Stimulated activated naive CD4-positive, alpha-beta T cell treated with Interleukin-2 at 50 U/mL for 16 hours (primary cell): ENCODE data around the gene GRM4.

Experiments
- DNase-seq: peaks from one replicate; lab custom pipeline; 2025; lab: John Stamatoyannopoulos, UW

Gene GRM4

DNA sequence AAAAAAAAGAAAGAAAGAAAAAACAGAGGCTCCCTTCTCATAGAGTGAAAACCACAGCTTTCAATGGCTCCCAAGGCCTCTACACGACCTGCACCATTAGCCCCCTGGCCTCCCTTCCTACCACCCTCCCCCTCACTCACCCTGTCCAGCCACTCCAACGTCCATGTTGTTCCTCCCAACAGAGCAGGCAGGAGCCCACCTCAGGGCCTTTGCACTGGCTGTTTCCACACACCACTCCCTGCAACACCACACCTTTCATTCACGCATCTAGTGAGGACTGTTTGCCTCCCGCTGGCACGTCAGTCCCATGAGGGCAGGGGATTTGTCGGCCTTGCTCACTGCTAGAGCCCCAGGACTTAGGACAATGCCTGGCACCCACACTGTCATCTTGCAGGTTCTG is 39.5 kb downstream of the GRM4 start:
- no peak for DNase-seq

DNA sequence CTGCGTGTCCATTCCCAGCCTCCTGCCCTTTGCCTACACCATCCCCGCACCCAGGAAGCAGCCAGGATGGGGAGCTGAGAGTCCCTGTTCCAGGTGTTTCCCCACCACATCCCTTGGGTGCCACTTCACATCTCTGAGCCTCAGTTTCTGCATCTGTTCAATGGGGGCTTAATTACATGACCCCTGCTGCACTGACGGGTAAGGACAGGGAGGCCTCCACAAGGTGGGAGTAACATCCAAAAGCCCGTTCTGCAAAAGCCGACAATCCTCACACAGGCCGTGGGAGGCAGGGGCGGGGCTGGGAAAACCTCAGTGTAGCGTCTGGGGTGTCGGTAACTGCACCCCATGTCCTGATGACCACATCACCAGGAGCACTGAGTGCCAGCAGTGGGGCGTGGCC is 41.3 kb downstream of the GRM4 start:
- no peak for DNase-seq

DNA sequence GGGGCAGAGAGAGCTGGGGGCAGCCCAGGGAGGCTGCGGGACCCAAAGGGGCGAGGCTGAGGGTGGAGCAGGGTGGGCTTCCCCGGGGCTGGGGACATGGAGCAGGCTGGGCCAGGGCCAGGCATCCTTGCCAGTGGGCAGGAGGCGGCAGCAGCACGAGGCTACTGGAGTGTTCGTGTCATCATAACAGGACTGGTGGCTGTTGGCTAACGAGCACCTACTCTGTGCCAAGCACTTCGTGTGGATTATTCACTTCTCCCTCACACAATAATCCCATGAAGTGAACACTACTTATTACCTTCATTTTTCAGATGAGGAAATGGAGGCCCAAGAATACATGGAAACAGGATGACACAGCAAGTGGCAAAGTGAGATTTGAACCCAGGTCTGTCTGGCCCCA is 41.7 kb downstream of the GRM4 start:
- no peak for DNase-seq

DNA sequence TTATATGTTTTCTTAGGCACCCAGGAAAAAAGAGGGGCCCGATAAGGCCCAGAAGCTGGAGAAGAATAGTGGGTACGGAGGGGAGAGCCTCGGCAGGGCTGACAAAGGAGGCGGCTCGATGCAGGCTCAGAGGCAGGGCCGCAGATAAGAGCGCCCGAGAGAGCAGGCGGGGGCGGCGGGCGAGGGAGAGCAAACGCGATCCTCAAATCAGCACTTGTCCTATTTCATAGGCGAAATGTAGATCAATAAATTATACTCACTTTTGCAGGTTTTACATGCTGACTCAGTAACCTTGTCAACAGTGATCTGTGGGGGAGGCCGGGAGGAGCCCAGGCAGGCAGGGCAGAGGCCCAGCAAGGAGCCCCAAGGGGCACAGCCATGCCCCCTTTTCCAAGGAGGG is 42.6 kb downstream of the GRM4 start:
- no peak for DNase-seq

DNA sequence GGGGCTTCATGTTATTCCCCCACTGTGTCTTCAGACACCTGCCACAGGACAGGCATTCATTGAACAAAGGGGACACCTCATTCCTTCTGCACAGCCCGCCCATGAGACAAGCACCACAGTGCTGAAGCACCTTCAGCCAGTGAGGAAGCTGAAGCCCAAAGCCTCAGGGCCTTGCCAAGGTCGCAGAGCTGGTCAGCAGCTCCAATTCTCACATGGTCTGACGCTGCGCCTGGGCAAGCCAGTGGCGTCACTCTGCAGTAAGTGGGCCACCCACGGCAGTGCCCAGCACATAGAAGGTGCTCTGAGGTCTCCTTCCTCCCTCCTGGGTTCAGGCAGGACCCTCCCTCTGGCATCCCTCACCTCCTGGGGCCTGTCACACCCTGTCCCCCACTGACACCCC is 43.2 kb downstream of the GRM4 start:
- no peak for DNase-seq

DNA sequence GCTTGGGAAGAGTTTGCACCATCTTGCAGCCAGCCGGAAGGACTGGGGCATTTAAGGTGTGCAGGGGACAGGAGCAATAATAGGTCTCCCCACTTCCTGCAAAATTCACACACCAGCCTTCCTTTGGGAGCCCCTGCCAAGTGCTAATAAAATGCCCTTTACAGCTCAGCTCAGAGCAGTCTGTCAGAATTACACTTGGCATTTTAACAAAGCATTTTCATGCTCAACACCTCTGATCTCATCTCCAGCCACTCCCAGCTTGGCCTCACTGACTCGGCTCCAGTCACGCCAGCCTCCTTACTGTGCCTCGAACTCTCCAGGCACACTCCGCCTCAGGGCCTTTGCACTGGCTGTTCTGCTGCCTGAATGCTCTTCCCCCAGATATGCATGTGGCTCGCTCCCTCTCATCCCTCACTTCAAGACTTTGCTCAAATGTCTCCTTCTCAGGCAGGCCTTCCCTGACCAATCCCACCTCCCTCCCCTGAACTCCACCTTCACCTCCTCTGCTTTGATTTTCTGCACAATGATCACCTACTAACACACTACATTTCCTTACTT is 43.7 kb downstream of the GRM4 start:
- no peak for DNase-seq

DNA sequence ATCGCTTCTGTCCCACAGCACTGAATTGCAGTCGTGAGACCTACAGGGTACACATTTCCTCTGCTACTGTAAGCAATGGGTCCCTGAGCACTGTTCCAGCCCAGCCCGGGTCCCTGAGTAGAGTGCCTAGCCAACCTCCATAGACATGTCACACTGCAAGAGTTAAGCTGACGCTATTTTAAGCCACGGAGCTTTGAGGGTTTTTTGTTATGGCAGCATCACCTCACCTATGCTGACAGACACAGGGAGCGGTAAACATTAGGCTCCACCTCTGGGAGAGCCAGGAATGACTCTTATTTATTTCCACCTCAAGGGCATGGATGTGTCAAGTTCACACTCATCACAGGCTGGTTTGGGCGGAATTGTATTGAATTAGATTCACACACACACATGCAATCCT is 45.1 kb downstream of the GRM4 start:
- DNase-seq, result no peak

DNA sequence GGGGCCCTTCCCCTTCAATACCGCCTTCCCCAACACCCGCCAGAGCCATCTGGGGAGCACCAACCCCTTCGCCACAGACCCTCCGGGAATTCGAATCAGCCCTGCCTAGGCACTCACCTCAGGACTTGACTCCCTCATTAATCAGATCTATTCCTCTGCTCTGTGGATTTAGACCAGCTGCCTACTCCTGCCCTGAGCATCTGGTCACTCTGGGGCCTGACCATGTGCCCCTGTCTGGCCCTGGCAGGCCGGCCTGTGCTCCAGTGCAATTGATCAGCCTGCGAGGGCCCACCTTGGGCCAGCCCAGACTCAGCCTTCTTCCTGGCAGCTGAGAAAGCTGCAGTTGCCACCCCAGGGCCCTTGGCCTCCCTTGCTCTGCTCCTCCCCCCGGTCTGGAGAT is 46.0 kb downstream of the GRM4 start:
- DNase-seq, result no peak

DNA sequence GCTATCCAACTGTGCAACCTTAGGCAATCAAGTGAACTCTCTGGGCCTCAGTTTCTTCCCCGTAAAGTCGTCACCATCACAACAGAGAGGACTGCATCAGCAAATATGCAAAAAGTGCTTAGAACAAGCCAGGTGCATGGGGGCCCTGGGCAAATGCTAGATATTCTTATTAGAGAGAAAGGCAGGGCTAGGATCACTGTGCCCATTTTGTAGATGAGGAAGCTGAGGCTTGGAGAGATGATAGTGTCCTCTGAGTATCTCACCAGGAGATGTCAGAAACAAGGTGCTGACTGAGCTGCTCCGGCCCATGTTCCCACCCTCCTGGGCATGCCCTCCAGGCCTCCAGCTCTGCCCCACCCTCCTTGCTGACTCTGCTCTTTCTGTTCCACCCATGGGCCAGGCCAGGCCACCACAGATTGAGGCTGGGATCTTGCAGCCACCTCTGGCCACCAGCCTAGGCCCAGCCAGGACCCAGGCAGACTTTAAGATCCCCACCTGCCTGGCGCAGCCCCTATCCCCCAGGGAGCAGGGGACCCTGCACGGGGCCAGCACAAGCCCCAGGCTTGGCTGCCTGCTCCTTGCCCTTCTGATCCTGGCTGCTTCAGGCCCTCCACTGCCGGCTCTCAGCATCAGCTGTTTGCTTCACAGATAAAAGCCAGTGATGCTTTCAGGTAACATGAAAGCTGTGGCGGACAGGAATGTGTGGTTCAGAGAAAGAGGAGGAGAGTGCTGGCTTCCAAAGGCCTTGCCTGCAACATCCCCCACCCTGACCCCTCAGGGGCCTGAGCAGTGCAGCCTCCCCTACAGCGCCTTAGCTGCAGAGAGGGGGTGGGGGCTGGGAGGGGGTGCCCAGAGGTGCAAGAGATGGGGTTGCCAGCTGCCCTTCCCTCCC is 47.6 kb downstream of the GRM4 start:
- DNase-seq, result no peak

DNA sequence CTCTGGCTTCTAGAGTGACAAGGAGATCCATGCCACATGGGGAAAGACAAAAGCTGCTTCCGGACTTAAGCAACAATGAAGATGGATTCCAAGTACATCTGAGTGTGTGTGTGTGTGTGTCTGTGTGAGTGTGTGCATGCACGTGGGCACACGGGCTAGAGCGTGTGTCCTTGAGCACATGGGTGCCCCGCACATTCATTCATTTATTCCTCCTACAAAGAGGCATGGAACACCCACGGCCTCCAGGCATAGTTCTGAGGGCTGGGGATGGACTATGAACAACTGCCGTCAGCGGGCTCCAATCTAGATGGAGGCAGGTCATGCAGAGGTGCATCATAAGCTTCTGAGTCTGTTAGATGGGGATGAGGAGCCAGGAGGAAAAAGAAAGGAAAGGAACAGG is 49.1 kb downstream of the GRM4 start:
- DNase-seq, result no peak

DNA sequence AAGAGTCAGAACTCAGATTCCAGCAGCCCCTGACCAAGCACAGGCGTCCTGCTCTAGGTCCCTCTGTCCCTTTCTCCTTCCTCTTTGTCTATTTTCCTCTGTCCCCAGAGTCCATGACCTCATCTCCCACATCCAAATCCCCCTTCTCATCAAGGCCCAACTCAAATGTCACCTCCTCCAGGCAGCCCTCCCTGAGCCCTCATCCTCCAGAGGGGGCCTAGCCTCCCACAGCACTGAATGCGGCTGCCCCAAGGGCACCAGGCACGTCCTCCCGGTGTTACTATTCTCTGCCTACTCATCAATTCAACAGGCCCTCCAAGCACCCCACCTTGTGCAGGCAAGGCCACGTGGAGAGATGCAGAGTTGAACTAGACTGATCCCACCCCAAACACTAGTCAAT is 49.7 kb downstream of the GRM4 start:
- no peak for DNase-seq

DNA sequence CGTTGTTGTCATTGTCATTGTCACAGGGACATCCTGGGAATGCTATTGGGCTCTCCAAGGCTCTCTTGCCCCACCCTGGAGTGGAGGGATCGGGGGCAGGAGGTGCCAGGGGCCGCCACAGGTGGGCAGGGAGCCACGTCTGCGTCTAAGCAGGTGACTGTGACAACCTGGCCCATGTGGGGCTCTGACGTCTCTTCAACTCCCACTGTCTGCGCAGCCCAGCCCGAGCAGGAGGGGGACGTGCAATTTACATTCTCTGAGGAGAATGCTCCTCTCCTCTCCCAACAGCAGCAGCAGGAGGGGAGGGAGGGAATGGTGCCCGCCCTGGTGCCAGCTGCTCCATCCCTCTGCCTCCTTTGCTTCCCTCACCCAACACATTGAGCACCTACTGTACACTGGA is 50.1 kb downstream of the GRM4 start:
- DNase-seq, result no peak

DNA sequence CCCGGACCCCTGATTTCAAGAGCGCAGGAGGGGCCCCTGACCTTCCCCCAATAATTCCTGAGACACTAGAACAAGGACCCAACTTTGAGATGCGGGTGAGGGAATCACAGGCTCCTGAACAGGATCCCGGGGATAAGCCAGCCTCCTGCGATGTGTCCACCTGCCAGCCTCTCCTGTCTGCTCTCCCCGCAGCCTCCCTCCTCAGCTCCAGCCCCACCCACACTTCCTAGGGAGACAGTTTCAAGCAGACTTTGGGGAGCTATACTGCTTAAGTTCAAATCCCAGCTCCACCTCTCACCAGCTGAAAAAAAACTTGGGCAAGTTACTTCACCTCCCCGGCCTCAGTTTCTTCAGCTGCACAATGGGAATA is 50.8 kb downstream of the GRM4 start:
- DNase-seq, result no peak

DNA sequence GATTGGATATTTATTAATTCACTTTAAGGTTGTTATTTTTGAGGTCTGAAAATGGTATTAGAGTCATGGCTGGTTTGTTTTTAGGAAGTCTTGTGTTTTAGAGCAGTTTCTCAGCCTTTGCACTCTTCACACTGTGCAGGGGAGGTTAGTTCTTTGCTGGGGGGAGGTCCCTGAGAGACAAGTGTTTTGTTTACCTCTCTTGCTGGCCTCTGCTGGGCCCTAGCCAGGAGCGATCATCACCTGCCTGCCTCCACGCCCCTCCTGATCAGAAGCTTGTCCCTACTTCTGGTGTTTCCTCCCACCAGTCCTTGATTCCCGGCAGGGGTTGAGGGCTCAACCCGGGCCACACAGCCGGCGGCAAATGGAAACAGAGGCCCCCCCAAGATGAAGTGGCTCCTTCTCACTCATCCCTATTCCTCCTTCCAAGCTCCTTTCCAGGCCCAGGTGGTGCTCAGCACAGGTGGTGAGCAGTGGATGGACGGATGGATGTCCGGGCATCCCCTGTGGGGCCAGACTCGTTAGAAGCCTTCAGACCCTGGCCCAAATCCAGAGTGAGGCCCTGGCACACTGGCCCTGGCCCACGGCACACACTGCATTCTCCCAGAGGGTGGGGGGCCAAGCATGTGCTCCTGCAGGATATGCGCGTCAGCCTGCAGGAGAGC is 51.3 kb downstream of the GRM4 start:
- no peak for DNase-seq

DNA sequence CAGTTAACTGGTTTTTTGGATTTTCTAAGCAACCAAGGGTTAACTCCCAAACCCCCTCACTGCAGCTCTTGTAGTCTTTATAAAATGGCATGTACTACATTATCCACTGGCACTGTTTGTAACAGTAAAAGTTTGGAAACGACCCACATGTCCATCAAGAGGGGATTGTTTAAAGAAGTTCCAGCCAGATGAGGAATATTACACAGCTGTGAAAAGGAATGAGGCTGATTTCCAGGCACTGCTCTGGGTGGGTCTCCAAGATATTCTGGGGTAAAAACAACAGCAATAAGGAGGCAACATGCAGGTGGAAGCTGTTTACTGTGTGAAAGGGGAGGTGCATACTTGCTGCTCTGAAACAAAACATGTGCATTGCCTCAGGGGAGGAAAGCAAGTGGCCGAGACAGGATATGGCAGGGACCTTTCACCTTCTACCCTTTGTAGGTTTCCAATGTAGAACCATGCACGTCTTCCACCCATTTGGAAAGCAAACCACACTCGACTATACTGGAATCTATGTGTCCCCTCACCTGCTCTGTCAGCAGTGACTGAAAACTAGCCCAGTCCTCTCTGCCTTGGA is 51.9 kb downstream of the GRM4 start:
- no peak for DNase-seq

DNA sequence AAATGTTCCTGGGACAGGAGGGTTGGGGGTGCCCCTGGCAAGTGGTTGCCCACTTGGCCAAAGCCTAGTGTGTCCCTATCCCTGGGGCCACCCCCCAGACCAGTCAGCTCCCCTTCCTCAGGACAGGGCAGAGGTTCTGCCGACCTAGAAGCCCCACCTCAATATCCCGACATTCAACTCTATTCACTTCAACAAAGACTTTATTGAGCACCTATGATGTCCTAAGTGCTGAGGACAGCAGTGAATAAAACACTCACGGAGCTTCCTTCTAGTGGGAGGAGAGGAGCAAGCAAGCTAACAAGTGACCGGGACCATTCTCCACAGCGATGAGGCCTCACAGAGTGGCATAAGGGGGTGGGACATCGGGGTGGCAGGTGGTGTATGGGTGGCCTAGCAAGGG is 52.7 kb downstream of the GRM4 start:
- DNase-seq, result no peak

DNA sequence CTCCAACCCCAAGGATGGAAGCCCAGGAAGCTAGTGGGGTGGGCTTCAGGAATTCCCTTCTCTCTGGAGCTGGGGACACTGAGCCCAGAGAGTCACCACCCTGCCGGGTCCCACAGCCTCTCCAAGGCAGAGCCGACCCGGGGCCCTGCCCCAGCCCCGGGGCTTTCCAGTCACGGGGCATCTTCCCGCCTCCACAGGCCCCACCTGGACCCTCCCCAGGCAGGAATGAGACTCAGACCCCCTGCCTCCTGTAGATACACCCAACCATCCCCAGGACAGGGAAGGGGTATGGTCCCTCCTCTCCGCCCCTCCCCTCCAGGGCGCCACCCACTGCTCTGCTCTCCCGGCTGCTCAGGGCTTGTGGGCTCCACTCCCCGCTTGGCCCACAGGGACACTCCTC is 53.3 kb downstream of the GRM4 start:
- no peak for DNase-seq

DNA sequence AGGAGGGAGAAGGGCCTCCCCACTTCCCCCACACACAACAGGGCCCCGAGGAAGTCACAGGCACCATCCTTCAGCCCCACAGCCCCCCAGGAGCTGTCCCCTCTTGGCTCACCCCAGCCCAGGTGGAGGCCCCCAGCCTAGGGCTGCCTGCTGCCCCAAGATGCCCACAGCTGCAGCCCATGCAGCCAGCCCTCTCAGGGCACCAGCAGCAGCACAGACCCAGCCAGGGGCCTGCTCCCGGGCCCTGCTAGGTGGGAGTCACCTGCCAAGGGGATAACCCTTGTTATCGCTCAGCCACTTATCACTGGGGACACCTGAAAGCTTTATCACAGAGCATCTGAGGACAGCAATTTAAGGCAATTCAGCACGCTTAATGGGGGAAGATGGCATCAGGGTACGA is 55.0 kb downstream of the GRM4 start:
- DNase-seq, result no peak

DNA sequence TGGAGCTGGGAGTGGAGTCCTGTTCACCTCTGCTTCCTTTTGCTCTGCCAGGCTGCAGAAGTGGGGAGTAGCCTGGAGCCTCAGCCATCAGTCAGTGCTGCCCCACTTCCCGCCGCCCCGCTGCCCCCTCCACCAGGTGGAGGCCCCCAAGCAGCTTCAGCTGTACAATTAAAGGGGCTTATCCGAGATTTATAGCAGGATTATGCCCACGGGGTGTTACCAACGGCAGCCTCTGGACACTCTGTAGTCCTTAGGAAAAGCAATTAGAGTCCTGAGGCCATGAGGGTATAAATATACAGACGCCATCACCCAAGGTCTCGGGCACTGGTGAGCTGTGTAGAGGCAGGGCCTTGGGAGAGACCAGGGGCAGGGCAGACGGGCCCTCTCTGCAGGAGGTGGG is 55.4 kb downstream of the GRM4 start:
- DNase-seq, result no peak

DNA sequence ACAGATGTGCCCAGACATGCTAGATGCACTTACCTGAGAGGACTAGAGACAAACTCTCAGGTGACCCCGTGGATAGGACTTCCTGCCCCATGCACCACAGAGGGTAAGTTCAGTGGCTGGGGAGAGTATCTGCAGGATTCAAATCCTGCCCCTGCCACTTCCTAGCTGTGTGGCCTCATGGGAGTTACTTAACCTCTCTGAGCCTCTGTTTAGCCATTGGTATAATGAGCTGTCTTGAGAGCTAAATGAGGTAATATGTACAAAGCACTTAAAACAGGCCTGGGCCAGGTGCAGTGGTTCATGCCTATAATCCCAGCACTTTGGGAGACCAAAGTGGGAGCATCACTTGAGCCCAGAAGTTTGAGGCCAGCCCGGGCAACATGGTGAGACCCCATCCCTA is 59.3 kb downstream of the GRM4 start:
- DNase-seq, result no peak

DNA sequence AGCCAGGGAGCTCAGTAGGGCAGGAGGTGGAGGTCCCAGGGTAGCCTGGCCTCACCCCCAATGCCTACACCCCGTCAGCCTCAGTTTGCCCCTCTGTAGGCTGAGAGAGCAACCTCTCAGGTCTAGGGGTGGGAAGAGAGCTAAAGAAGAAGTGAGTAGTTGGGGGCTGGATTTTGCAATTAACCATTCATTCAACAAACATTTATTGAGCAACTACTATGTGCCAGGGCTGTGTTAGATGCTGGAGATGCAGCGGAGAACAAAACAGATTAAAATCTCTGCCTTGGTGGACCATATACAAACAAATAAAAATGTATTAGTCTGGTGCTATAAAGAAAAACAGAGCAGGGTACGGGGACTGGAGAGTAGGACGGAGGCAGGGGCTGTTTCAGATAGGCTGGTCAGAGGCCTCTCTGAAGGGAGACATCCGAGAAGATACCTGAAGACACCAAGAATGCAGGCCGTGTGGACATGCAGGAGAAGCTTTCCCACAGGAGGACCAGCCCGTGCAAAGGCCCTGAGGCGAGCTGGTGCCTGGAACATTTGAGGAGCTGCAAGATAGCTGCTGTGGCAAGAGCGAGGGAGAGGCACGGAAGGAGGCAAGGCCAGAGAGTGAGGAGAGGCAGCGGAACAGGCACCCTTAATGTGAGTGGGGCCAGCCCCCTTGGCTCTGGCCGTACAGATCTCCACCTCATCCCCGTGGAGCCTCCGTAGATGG is 60.3 kb downstream of the GRM4 start:
- no peak for DNase-seq

DNA sequence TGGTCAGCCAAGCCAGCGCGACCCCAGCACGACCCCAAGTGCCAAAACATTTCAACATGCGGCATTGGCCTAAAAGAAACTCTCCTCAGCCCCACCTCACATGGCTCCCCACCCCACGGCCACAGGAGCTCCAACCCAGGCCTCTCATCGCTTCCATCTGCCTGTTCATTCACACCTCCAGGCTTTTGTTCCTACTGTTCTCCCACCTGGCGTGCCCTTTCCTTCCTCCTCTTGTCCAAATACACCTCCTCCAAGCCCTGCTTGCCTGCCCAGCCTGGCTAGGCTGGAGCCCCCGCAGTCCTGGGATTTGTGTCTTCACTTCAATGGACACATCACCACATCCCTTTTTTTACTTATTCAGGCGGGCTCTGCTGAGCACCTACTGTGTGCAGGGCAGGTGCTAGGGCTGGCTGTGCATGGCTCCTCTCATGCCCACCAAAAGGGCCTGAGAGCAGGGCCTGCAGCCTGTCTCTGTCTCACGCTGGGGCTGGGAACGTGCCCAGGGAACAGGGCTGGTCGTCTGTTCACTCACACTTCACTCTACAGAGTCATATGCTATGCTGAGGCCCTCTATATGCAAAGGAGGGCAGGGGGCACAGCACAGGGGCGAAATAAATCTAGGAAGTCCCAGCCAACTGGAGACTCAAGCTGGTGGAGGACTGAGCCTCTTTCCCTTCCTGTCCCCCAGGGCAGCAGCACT is 61.1 kb downstream of the GRM4 start:
- DNase-seq, result no peak
